ENCODE results near the gene S100A3. TPM values are rescaled to one million over a fixed set of nuclear protein-coding genes. Genes with fewer than 3 reads are reported as not detected.

The S100A3 gene
- total RNA-seq, 1 experiment from 2014 or later, result 1.5 TPM

DNA sequence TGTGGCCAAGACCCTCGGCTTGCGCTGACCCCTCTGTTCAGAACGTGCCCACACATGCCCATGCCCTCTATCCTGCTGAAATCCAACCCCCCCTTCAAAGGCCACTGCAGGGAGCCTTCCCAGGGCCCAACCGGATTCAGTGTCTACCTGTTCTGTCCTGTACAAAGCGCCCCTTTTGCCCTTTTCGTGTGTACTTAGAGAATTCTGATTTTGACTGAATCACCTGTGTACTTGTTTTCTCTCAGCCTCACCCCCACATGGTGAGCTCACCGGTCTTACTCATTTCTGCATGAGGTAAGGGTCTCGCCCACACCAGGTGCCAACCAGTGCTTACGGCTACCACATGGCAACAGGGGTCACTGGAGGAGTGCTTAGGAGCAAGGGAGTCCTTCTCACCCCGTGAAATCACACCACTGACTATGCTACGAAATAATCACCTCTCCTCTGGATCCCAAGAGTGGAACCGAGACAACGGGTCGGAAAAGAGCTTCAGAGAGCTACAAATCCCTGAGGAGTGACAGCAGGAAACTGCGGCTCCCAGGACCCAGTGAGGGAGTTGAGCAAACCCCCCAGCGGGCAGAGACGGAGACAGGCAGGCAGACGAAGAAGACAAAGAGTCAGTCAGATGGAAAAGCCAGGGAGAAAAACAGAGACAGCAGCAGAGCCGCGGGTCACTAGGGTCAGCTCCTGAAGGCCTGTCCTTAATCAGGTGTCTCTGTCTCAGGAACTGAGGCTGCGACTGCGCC, 18.7 kb upstream of the S100A3 start:
- Histone ChIP-seq H3K4me2 (peak overlapping the region; percentile 72), H3K4me1 (replicated peaks; ENCODE audit: insufficient read depth) (peaks cover 58% of the 10 kb centered on the region)
- TF ChIP-seq EZH2 (IDR thresholded peaks at IDR 0.05; ENCODE audit: low read depth) (no peak), CTCF (conservative IDR thresholded peaks at IDR 0.05) (no peak)

GRCh38 chr1:153566414-153567371, 17.6 kb upstream of the S100A3 start:
- no peaks in the 10 kb centered on the region for H3K79me2 ChIP-seq (ENCODE audit: low read depth)
- H3K9me3 ChIP-seq (ENCODE audit: insufficient read depth, low read depth), result no peaks in the 10 kb centered on the region
- TF ChIP-seq EZH2 (IDR thresholded peaks at IDR 0.05; ENCODE audit: low read depth), result no peak
- no peak for TF ChIP-seq CTCF (conservative IDR thresholded peaks at IDR 0.05)
- H3K36me3 ChIP-seq (ENCODE audit: low read depth), result no peaks in the 10 kb centered on the region
- ChIA-PET CTCF (interaction anchor here (0.5 to 1.2 kb wide), 9 partner anchors 22 to 1474 kb away, joined by 3 to 6 read pairs (median 4); partner anchors contain the start of genes S100A13, S100A5 and S100A6), POLR2A (ENCODE audit: unreplicated experiment) (interaction anchor here (0.5 to 2.2 kb wide), 22 partner anchors 11 to 1630 kb away, joined by 3 to 26 read pairs (median 5); partner anchors contain the start of genes CHTOP, JTB, RPS27 and S100A14)
- peak; percentile 96 to 98 for DNase-seq
- peak overlapping the region; percentile 34; the same call in 1 of the 2 replicates for H3K4me3 ChIP-seq
- H3K9me2 ChIP-seq (ENCODE audit: insufficient read depth), result no peaks in the 10 kb centered on the region
- H2AFZ ChIP-seq, result no peak overlapping the region
- H3K27me3 ChIP-seq (ENCODE audit: insufficient read depth, low read depth), result no peaks in the 10 kb centered on the region
- no peaks in the 10 kb centered on the region for H4K20me1 ChIP-seq (ENCODE audit: insufficient read depth)
- H3K4me2 ChIP-seq, result peak overlapping the region; percentile 72
- peak overlapping the region; percentile 97 for H3K27ac ChIP-seq
- H3F3A ChIP-seq (ENCODE audit: insufficient read depth, low read depth), result peaks cover 34% of the 10 kb centered on the region
- BruUV-seq (replicated peaks), result TSS peak; percentile 82
- intact Hi-C loops (cut with micrococcal nuclease; ENCODE audit: unreplicated experiment), result loop anchor here (2.0 to 10.0 kb wide), 4 partner anchors 18 to 421 kb away; partner anchors contain the start of genes CREB3L4, RAB13, S100A3 and SLC39A1
- peaks cover 56% of the 10 kb centered on the region for H3K4me1 ChIP-seq (replicated peaks; ENCODE audit: insufficient read depth)

More for the DNA sequence above, 18.7 kb upstream of the S100A3 start:
- intact Hi-C loops (cut with micrococcal nuclease; ENCODE audit: unreplicated experiment), result loop anchor here (1.0 to 10.0 kb wide), 12 partner anchors 19 to 615 kb away; partner anchors contain the start of genes CHTOP, CREB3L4, RAB13 and S100A3
- Histone ChIP-seq H3K27ac (peak overlapping the region; percentile 97), H3K79me2 (ENCODE audit: low read depth) (no peaks in the 10 kb centered on the region), H3K9me2 (ENCODE audit: insufficient read depth) (no peaks in the 10 kb centered on the region), H3K4me3 (peak overlapping the region; percentile 29; the same call in 1 of the 2 replicates), H4K20me1 (ENCODE audit: insufficient read depth) (no peaks in the 10 kb centered on the region), H3F3A (ENCODE audit: insufficient read depth, low read depth) (peaks cover 33% of the 10 kb centered on the region), H3K27me3 (ENCODE audit: insufficient read depth, low read depth) (no peaks in the 10 kb centered on the region), H2AFZ (0 out of 2 replicates have a peak overlapping the region, but pooled peaks have one; percentile 45), H3K36me3 (ENCODE audit: low read depth) (no peaks in the 10 kb centered on the region), H3K9me3 (ENCODE audit: insufficient read depth, low read depth) (no peaks in the 10 kb centered on the region)
- POLR2A ChIA-PET (ENCODE audit: unreplicated experiment), result interaction anchor here (0.5 to 1.7 kb wide), 12 partner anchors 22 to 1404 kb away, joined by 3 to 12 read pairs (median 5); partner anchors contain the start of genes CHTOP and S100A6
- no TSS peak for BruUV-seq (replicated peaks)
- DNase-seq, result peak; percentile 71 to 90
- CTCF ChIA-PET, result interaction anchor here (0.8 to 2.9 kb wide), 8 partner anchors 18 to 210 kb away, joined by 4 to 13 read pairs (median 10); partner anchors contain the start of genes S100A13, S100A5, S100A6 and S100A9
